ENCODE results near the gene DMTF1.
"Not testable (repeated sequence)": the region's sequence is repeated elsewhere in the genome, so short reads cannot be mapped to it uniquely, and the experiment has no call there.

Gene DMTF1, protein sequence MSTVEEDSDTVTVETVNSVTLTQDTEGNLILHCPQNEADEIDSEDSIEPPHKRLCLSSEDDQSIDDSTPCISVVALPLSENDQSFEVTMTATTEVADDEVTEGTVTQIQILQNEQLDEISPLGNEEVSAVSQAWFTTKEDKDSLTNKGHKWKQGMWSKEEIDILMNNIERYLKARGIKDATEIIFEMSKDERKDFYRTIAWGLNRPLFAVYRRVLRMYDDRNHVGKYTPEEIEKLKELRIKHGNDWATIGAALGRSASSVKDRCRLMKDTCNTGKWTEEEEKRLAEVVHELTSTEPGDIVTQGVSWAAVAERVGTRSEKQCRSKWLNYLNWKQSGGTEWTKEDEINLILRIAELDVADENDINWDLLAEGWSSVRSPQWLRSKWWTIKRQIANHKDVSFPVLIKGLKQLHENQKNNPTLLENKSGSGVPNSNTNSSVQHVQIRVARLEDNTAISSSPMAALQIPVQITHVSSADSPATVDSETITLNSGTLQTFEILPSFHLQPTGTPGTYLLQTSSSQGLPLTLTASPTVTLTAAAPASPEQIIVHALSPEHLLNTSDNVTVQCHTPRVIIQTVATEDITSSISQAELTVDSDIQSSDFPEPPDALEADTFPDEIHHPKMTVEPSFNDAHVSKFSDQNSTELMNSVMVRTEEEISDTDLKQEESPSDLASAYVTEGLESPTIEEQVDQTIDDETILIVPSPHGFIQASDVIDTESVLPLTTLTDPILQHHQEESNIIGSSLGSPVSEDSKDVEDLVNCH

GRCh38 chr7:87152112-87152896, at the start of gene DMTF1:
Gene DMTF1 (plus strand): TSS chr7:87152453. CDS start chr7:87164942, 12,489 bp downstream.
- peak; percentile 84 for DNase-seq (ENCODE audit: low read depth)
- H3K4me3 ChIP-seq (ENCODE audit: low read depth, low read length) = peak within 1 kb of the TSS; percentile 86

GRCh38 chr7:87105401-87105800, 46.9 kb upstream of the DMTF1 start:
- no peak for DNase-seq (ENCODE audit: low read depth)
- no peak overlapping the region for H3K4me3 ChIP-seq (ENCODE audit: low read depth, low read length)

GRCh38 chr7:87106974-87107612, 45.2 kb upstream of the DMTF1 start:
- no peak for DNase-seq (ENCODE audit: low read depth)
- H3K4me3 ChIP-seq (ENCODE audit: low read depth, low read length) = no peak overlapping the region

DNA sequence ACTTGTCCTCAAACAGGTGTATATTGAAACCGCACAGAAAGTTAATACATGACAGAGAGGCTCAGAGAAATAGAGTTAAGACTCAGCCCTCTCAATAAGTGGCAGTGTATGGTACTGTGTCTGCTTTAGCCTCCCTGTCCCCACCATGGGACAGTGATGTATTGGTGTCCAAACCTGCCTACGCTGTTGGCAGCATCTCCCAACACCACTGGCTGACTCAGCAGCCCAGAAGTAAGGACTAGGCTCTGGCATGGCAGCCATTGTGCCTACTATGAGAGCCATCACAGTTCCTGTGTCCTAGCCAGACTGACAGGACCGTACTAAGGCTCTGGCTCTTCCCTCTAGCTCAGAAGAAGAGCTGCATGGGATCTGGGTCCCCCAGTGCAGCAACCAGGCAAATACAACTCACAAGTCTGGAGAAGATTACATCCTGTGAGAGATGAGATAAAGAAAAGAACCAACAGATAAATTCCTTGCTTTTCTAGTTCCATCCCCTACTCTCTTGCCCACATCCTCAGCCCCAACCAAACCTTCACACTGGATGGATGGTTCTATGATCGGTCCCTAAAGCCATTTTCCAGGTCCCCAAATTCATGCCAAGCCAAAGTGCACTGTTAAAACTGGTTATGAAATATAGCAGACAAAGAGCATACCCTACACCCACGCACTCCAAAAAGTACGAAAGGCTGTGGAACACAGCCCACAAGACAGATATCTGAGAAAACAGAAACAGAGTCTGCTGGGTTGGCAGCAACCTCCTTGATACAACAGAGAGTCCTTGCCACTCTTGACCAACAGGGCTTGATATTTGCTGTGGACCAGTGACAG, 44.1 kb upstream of the DMTF1 start:
- DNase-seq (ENCODE audit: low read depth) = no peak
- no peak overlapping the region for H3K4me3 ChIP-seq (ENCODE audit: low read depth, low read length)

DNA sequence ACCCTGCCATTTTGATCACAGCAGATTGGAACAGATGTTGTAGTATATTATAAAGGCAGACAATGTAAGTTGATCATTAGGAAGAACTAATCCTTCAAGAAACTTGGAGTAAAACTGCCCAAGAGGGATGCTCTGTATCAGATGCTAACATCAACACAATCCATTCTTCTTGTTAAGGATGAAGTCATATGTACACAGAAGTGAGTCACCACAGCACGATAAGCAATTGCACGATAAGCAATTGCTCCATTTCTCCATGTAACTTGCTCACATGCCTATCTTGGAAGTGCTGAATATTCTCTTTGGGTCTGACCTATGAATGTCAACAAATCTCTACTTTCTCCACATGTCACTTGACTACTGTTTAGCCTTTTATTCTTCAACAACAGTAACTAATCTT, 41.5 kb upstream of the DMTF1 start:
- DNase-seq (ENCODE audit: low read depth) = no peak
- H3K4me3 ChIP-seq (ENCODE audit: low read depth, low read length) = no peak overlapping the region

DNA sequence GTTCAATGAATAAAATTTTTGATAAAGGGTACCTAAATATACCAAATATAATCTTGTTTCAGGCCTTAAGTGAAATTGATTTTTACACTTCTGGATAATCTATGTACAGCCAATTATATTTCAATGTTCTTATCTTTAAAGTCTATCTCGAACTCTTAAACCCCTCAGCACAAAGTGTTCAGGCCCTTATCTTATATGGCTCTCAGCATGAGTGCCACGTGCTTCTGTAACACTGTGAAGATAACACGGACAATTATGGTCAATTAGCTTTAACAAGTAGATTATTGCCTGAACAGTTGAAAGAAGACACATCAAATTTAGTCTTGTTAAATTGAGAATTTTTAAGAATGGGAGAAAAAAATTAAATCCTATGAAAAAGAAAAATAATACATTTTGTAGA, 40.4 kb upstream of the DMTF1 start:
- no peak overlapping the region for H3K4me3 ChIP-seq (ENCODE audit: low read depth, low read length)
- DNase-seq (ENCODE audit: low read depth) = no peak

DNA sequence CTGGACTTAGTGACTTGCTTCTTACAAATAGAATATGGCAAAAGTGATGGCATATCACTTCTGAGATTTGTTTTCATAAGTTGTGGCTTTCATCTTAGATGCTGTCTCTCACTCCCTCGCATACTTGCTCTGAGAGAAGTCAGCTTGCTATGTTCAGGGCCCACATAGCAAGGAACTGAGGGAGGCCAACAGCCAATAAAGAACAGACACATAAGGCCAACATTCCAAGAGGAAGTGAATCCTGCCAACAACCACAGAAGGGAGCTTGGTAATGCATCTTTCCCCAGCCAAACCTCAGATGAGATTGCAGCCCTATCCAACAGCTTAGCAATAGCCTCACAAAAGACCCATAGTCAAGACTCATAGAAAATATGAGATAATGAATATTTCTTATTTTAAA, 39.2 kb upstream of the DMTF1 start:
- no peak for DNase-seq (ENCODE audit: low read depth)
- H3K4me3 ChIP-seq (ENCODE audit: low read depth, low read length) = no peak overlapping the region

- not testable (repeated sequence) for DNase-seq (ENCODE audit: low read depth); H3K4me3 ChIP-seq (ENCODE audit: low read depth, low read length)
Observed at GRCh38 chr7:87113904-87114303, 38.3 kb upstream of the DMTF1 start.

DNA sequence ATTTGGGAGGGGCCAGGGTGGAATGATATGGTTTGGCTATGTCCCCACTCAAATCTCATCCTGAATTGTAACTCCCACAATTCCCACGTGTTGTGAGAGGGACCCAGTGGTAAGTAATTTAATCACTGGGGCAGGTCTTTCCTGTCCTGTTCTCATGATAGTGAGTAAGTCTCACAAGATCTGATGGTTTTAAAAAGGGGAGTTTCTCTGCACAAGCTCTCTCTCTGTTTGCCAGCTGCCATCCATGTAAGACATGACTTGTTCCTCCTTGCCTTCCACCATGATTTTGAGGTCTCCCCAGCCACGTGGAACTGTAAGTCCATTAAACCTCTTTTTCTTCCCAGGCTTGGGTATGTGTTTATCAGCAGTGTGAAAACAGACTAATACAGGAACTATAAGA, 36.5 kb upstream of the DMTF1 start:
- H3K4me3 ChIP-seq (ENCODE audit: low read depth, low read length); DNase-seq (ENCODE audit: low read depth): not testable (repeated sequence)

DNA sequence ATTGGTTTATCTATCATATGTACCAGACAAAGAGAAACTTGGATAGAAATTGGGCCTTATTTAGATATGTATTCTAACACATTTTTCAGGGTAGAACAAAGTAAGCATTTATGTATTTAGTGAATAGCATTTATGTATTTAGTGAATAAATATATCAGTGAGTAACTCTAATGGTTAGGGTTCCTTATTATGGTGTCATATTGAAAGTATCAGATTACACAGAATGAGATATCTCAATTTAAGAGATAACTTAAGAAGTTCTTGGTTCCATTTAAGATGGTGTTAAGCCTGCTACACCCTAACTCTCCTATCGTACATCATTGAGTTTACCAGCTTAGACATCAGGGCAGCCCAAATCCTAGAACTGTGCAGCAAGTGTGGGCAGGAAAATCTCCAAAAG, 35.9 kb upstream of the DMTF1 start:
- DNase-seq (ENCODE audit: low read depth) = no peak
- no peak overlapping the region for H3K4me3 ChIP-seq (ENCODE audit: low read depth, low read length)

GRCh38 chr7:87119581-87119980, 32.7 kb upstream of the DMTF1 start:
- DNase-seq (ENCODE audit: low read depth) = no peak
- H3K4me3 ChIP-seq (ENCODE audit: low read depth, low read length) = no peak overlapping the region

GRCh38 chr7:87123105-87123504, 29.1 kb upstream of the DMTF1 start:
- H3K4me3 ChIP-seq (ENCODE audit: low read depth, low read length) = no peak overlapping the region
- no peak for DNase-seq (ENCODE audit: low read depth)

DNA sequence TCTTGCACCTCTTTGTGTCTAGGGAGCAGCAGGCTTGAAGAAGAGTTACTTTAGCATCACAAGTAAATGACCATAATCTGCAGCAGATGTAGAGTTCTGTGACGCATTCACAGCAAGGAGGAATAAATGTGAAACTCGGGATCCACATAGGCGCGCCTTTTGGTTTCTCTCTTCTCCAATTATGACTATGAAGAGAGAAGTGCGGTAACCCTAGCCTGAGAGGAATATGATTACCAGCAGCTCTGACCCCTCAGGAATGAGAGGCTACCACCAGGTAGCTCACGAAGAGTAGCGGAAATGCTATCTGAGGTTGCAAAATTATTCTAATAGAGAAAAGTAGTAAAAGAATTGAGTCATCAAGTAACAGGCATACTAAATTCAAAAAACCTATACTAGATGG, 25.2 kb upstream of the DMTF1 start:
- H3K4me3 ChIP-seq (ENCODE audit: low read depth, low read length) = no peak overlapping the region
- no peak for DNase-seq (ENCODE audit: low read depth)

- DNase-seq (ENCODE audit: low read depth) = no peak
- H3K4me3 ChIP-seq (ENCODE audit: low read depth, low read length) = no peak overlapping the region
Observed at GRCh38 chr7:87128861-87129267, 23.4 kb upstream of the DMTF1 start.

GRCh38 chr7:87129332-87129731, 22.9 kb upstream of the DMTF1 start:
- no peak overlapping the region for H3K4me3 ChIP-seq (ENCODE audit: low read depth, low read length)
- no peak for DNase-seq (ENCODE audit: low read depth)

GRCh38 chr7:87129848-87130247, 22.4 kb upstream of the DMTF1 start:
- no peak for DNase-seq (ENCODE audit: low read depth)
- no peak overlapping the region for H3K4me3 ChIP-seq (ENCODE audit: low read depth, low read length)

DNA sequence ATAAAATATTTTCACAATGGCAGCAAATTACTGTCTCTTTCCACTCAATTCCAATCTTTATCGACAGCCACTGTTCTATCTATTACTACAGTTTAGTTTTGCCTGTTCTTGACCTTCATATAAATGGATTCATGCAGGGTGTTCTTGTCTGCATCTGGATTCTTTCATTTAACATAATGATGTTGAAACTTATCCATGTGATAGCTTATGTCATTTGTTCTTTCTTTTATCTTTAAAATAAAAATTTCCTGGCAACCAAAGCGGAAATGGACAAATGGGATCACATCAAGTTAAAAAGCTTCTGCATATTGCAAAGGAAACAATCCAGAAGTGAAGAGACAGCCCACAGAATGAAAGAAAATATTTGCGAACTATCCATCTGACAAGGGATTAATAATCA, 20.5 kb upstream of the DMTF1 start:
- no peak for DNase-seq (ENCODE audit: low read depth)
- no peak overlapping the region for H3K4me3 ChIP-seq (ENCODE audit: low read depth, low read length)

DNA sequence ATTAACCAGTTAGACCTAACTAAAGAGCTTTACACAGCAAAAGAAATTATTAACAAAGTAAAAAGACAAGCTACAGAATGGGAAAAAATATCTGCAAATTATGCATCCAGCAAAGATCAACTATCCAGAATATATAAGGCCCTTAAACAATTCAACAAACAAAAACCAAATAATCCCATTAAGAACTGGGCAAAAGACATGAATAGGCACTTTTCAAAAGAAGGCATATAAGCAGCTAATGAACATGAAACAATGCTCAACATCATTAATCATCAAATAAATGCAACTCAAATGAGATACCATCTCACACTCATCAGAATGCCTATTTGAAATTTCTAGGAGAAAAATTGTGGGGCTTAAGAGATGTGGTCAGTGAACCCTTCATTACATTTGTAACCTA, 15.0 kb upstream of the DMTF1 start:
- no peak overlapping the region for H3K4me3 ChIP-seq (ENCODE audit: low read depth, low read length)
- no peak for DNase-seq (ENCODE audit: low read depth)

- DNase-seq (ENCODE audit: low read depth) = no peak
- H3K4me3 ChIP-seq (ENCODE audit: low read depth, low read length) = no peak overlapping the region
Observed at GRCh38 chr7:87139514-87139913, 12.7 kb upstream of the DMTF1 start.

Measured in skeletal muscle cell (primary cell).